Heart right ventricle (tissue), 16 donors: Measurements from ENCODE around the gene XPNPEP1. TPM values are rescaled to one million over a fixed set of nuclear protein-coding genes. Genes with fewer than 3 reads are reported as not detected.
A peak's percentile ranks its signal among the peaks of the same experiment; 100 is the strongest.

Experiments
- ATAC-seq, 8 donors: fragments of 200-7000 bp; cut with Tn5 transposase; one replicate each; pipeline ENCODE4 v1.9.1; 2020; ENCODE audit warnings: mild to moderate bottlenecking in 8 of 8, moderate library complexity in 8 of 8, moderate number of reproducible peaks in 1 of 8
- DNase-seq, 2 donors: peaks; one replicate each; pipeline ENCODE4 v3.0.0-alpha.2; 2020
- H3K27ac ChIP-seq, 10 donors: fragments of 200-600 bp; sonication (generic) in 2 of 10; one replicate each; pipeline versions ENCODE4 v1.5.0 to v1.8.0; 2020 to 2022; ENCODE audit warnings: mild to moderate bottlenecking in 3 of 10
- H3K27me3 ChIP-seq, 7 donors: fragments of 200-600 bp; one replicate each; pipeline ENCODE4 v1.8.0; 2021 to 2022; ENCODE audit warnings: mild to moderate bottlenecking in 2 of 7
- H3K36me3 ChIP-seq, 9 donors: fragments of 200-600 bp; sonication (generic) in 1 of 9; one replicate each; pipeline versions ENCODE4 v1.5.0 to v1.8.0; 2020 to 2022; ENCODE audit warnings: mild to moderate bottlenecking in 2 of 9
- H3K4me1 ChIP-seq, 9 donors: fragments of 200-600 bp; sonication (generic) in 1 of 9; one replicate each; pipeline versions ENCODE4 v1.5.0 to v1.8.0; 2020 to 2022; ENCODE audit warnings: mild to moderate bottlenecking in 4 of 9
- H3K4me3 ChIP-seq, 10 donors: fragments of 200-600 bp; sonication (generic) in 2 of 10; one replicate each; pipeline versions ENCODE4 v1.5.0 to v1.8.0; 2020 to 2022; ENCODE audit warnings: mild to moderate bottlenecking in 7 of 10, moderate library complexity in 2 of 10
- H3K9me3 ChIP-seq, 11 donors: fragments of 200-600 bp in 10 of 11; sonication (generic) in 2 of 11; one replicate each; pipeline versions ENCODE4 v1.5.0 to v1.8.0; 2013 to 2022; ENCODE audit warnings: mild to moderate bottlenecking in 2 of 11, control low read depth in 1 of 11, moderate library complexity in 1 of 11
- WGBS, 2 donors: extraction: QIAGEN DNeasy Blood & Tissue Kit; methylation state at CpG; one replicate each; pipeline ENCODE4 v1.1.7; 2013; ENCODE audit warnings: inconsistent platforms in 1 of 2; 5-methylcytosine and 5-hydroxymethylcytosine counted together
- intact Hi-C, 10 donors: fragments of 100-400 bp; cut with DNase I; formaldehyde crosslinking; loops; one replicate each; pipeline versions ENCODE4 v1.11.1 to v1.14.2; 2022
- polyA plus RNA-seq, 2 donors: library from polyadenylated mRNA; stranded (reverse); fragments of 200-250 nt; gene quantifications; one replicate each; pipeline ENCODE4 v1.2.3, GENCODE V29; 2013
- total RNA-seq, 10 donors: library from RNA; stranded (reverse); fragmentation: NEBNext Ultra II Directional in 3 of 10; extraction: Animal tissue kit (Norgen Biotek cat#: 25700) in 3 of 10; gene quantifications; one replicate each; pipeline versions ENCODE4 v1.2.1 to v1.2.4, GENCODE V29; 2021 to 2023
- TF ChIP-seq, protein P1 (sequence below), 9 donors: fragments of 200-600 bp; sonication (generic) in 2 of 9; IDR thresholded peaks; one replicate each; pipeline versions ENCODE4 v1.5.0 to v1.8.0; 2021 to 2022; ENCODE audit warnings: antibody characterized with exemption in 9 of 9, mild to moderate bottlenecking in 5 of 9, moderate library complexity in 1 of 9
- donor health status: Arrhythmogenic right ventricular cardiomyopathy.
- donor health status: ischemic (EF 13 %, LVEDD 7.1; RV severe dilation, severe dysfunction).
- donor health status: healthy with polysubstance abuse.
- donor health status: DM: no; HTN: yes; CAD: no.
- donor health status: DM: no; HTN: no; CAD: no.
- donor health status: ischemic (EF 25% LVEDD 6.9; RV normal size, moderate dysfunction).
- donor health status: ischemic (EF 25% LVEDD 5.7; RV mildly dilated, moderate dysfunction).
- donor health status: healthy.
- donor health status: DM: yes; HTN: yes; CAD: no.
- donor health status: Ischemic cardiomyopathy.
- donor health status: ischemic (EF 35%, LVEDD 5.7; RV mildly dilated, moderate dysfunction).
- donor health status: nonischemic (EF 11% LVEDD 7.7; RV severe dilation, severe dysfunction).
- donor health status: DM: yes; HTN: yes; CAD: no.
- donor health status: PGD.
- donor health status: ischemic (EF 29% LVEDD 5.4; RV normal size, mild dysfunction).
- donor health status: nonischemic (EF 23%, LVEDD 6.1; RV moderate dilation, normal function).

The XPNPEP1 gene
- total and polyA plus RNA-seq, 12 donors = 15.9 to 51.6 (median 42.4) TPM

DNA sequence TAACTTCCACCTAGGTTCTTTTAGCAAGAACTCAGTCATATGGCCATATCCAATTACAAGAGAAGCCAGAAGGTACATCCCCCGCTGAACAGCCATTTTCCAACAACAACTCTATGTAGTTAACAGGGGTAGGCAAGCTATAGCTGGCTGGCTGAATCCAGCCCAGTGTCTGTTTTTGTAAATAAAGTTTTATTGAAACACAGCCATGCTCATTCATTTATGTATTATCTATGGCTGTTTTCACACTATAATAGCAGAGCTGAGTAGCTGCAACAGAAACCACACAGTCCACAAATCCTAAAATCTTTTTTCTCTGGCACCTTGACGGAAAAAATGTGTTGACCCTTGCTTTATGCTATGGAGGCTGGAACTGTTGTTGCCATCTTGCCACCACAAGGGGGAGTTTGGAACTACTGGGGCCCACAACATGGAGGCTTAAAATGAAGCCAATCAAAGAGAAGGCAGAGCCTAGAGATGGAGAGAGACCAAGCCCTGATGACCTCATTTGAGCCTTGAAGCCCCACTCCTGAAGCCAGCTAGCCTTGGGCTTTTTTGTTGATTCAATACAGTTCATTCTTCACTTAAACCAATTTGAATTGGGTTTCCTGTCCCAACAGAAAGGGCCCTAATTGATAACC, 33.3 kb upstream of the XPNPEP1 start:
- DNase-seq (no peak), ATAC-seq (peak in 2 of 8 donors; percentile 40 to 61)
- Histone ChIP-seq H3K4me3 (no peak overlapping the region), H3K9me3 (no peaks in the 10 kb centered on the region), H3K4me1 (peaks cover 0 to 19% (median 6%) of the 10 kb centered on the region in 9 donors), H3K27ac (no peak overlapping the region), H3K36me3 (no peaks in the 10 kb centered on the region), H3K27me3 (no peaks in the 10 kb centered on the region)
- TF ChIP-seq, protein P1, sequence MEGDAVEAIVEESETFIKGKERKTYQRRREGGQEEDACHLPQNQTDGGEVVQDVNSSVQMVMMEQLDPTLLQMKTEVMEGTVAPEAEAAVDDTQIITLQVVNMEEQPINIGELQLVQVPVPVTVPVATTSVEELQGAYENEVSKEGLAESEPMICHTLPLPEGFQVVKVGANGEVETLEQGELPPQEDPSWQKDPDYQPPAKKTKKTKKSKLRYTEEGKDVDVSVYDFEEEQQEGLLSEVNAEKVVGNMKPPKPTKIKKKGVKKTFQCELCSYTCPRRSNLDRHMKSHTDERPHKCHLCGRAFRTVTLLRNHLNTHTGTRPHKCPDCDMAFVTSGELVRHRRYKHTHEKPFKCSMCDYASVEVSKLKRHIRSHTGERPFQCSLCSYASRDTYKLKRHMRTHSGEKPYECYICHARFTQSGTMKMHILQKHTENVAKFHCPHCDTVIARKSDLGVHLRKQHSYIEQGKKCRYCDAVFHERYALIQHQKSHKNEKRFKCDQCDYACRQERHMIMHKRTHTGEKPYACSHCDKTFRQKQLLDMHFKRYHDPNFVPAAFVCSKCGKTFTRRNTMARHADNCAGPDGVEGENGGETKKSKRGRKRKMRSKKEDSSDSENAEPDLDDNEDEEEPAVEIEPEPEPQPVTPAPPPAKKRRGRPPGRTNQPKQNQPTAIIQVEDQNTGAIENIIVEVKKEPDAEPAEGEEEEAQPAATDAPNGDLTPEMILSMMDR (IDR thresholded peaks at IDR 0.05) = peak in 8 of 9 donors; percentile 21 to 58 (median 40)
- intact Hi-C loops = no loop called here
- WGBS, 2 donors = 94 to 100% methylated on average over 2 of the region's 2 CpGs

DNA sequence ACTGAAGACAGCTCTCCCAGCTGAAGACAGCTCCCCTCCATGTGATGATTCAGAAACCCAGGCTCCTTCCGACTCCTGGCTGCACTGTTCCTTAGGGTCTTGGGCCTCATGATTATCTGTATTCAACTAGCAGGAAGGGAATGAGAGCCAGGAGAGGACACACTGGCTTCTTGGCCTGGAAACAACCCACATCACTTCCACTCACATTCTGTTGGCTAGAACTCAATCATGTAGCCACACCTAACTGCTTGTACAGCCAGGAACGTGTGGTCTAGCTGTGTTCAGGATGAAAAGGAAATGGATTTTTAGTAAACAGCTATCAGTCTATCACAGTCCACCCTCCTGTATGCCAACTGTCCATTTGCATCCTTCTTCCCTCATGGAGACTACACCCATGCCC, 30.5 kb upstream of the XPNPEP1 start:
- no peak overlapping the region for H3K4me3 ChIP-seq
- H3K36me3 ChIP-seq = no peaks in the 10 kb centered on the region
- H3K9me3 ChIP-seq = no peaks in the 10 kb centered on the region
- H3K27ac ChIP-seq = no peak overlapping the region
- H3K27me3 ChIP-seq = no peaks in the 10 kb centered on the region
- WGBS, 2 donors = 37% methylated on average over 2 of the region's 2 CpGs
- peak in 7 of 8 donors; percentile 36 to 63 (median 53) for ATAC-seq
- peaks cover 0 to 8% (median 0%) of the 10 kb centered on the region in 9 donors for H3K4me1 ChIP-seq
- intact Hi-C loops = no loop called here
- TF ChIP-seq, protein P1 (IDR thresholded peaks at IDR 0.05) = no peak
- DNase-seq = no peak

DNA sequence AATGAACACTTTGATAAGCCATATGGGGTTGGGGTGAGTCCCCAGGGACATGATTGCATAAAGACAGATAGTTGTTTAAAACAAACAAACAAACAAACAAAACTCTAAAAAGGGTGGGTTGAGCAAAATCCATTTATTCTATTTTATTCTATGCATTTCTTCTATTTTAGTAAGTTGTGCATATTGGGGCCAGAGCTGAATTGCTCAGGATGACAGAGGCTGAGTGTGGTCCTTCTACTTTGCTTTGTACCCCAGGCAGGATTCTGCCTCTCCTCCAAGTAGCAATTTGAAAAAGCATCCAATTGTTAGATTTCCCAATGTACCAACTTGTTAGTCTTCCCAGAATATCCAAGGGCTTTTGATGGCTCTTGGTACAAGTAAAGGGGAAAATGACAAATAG, 29.2 kb upstream of the XPNPEP1 start:
- H3K27ac ChIP-seq = no peak overlapping the region
- H3K4me3 ChIP-seq = no peak overlapping the region
- DNase-seq = no peak
- TF ChIP-seq, protein P1 (IDR thresholded peaks at IDR 0.05) = no peak
- H3K27me3 ChIP-seq = no peaks in the 10 kb centered on the region
- ATAC-seq = no peak
- intact Hi-C loops = no loop called here
- peaks cover 0 to 8% (median 0%) of the 10 kb centered on the region in 9 donors for H3K4me1 ChIP-seq
- no peaks in the 10 kb centered on the region for H3K9me3 ChIP-seq
- no peaks in the 10 kb centered on the region for H3K36me3 ChIP-seq

DNA sequence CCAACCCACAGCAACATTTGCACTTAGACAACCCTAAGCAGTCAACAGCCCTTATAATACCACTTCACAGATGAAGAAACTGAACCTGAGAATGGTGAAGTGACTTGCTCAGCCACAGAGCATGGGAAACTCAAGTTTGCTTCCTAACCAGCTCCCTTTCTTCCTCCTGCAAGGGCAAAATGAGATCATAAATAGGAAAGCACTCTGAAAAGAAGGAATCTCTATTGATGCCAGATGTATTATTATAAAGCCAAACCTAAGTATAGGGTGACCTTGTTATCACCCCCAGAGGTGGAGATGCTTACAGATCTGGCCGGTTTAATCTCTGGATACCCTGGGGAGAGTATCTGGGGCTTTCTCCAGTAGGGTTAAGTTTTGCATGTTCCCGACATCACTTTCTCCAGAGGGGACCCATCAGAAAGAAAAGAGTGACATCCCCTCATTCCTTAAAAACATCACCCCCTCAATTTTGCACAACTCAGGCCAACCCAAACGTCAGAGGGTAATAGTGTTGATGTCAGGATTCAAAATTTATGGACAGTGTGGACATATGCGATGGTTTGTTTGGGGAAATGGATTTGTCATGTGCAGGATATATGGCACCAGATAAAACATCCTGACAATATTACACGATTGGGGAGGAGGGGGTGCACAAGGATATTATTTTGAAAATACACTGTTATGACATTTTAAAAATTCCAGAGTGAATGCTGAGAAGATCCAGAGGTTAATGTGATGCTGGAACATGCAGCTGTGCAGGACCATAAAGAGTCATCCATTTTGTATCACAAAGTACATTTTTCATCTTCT, 24.0 kb upstream of the XPNPEP1 start:
- Histone ChIP-seq H3K4me1 (no peaks in the 10 kb centered on the region), H3K4me3 (no peak overlapping the region), H3K9me3 (no peaks in the 10 kb centered on the region), H3K27me3 (no peaks in the 10 kb centered on the region), H3K27ac (no peak overlapping the region), H3K36me3 (no peaks in the 10 kb centered on the region)
- no peak for DNase-seq
- no peak for ATAC-seq
- intact Hi-C loops = no loop called here
- TF ChIP-seq, protein P1 (IDR thresholded peaks at IDR 0.05) = no peak
- WGBS, 2 donors = 57 to 58% methylated on average over 5 of the region's 5 CpGs
